Osteoblast (primary cell): Measurements from ENCODE around the gene IFIT1. TPM values are rescaled to one million over a fixed set of nuclear protein-coding genes. Genes with fewer than 3 reads are reported as not detected.
"Not testable (repeated sequence)": the region's sequence is repeated elsewhere in the genome, so short reads cannot be mapped to it uniquely, and the experiment has no call there.

Experiments
- DNase-seq: peaks from one replicate; pipeline ENCODE4 v3.0.0; 2011; ENCODE audit warnings: low spot score, mixed read lengths; ENCODE audit not compliant: insufficient read length; ENCODE audit errors: missing footprints
- H2AFZ ChIP-seq: 2 replicates; pipeline ENCODE4 v1.6.0; 2011; ENCODE audit warnings: mild to moderate bottlenecking, low read length
- H3K27ac ChIP-seq: 2 replicates; pipeline ENCODE4 v1.5.1; 2011; ENCODE audit warnings: mild to moderate bottlenecking, low read depth, low read length, moderate library complexity
- H3K27me3 ChIP-seq: 2 replicates; pipeline ENCODE4 v1.6.0; 2012; ENCODE audit warnings: mild to moderate bottlenecking, control low read depth, inconsistent platforms, low read length, moderate library complexity; ENCODE audit not compliant: insufficient read depth
- H3K36me3 ChIP-seq: 2 replicates; pipeline ENCODE4 v1.5.1; 2011; ENCODE audit warnings: mild to moderate bottlenecking, low read length, control low read depth, moderate library complexity; ENCODE audit not compliant: insufficient read depth
- H3K4me1 ChIP-seq: 2 replicates; pipeline ENCODE4 v1.5.1; 2011; ENCODE audit warnings: mild to moderate bottlenecking, low read length, control low read depth, moderate library complexity; ENCODE audit not compliant: insufficient read depth
- H3K4me2 ChIP-seq: 2 replicates; pipeline ENCODE4 v1.6.0; 2011; ENCODE audit warnings: mild to moderate bottlenecking, low read length; ENCODE audit not compliant: insufficient read depth
- H3K4me3 ChIP-seq: fragments of 200-600 bp; sonication (generic); 3 replicates; pipeline ENCODE4 v1.5.1; 2012; ENCODE audit warnings: mild to moderate bottlenecking, low read length, inconsistent platforms; ENCODE audit not compliant: insufficient read depth
- H3K79me2 ChIP-seq: 2 replicates; pipeline ENCODE4 v1.6.0; 2012; ENCODE audit warnings: mild to moderate bottlenecking, low read length, control low read depth, inconsistent platforms; ENCODE audit not compliant: insufficient read depth
- H3K9me3 ChIP-seq: 2 replicates; pipeline ENCODE4 v1.5.1; 2011; ENCODE audit warnings: low read depth, low read length, control low read depth
- H4K20me1 ChIP-seq: 2 replicates; pipeline ENCODE4 v1.6.0; 2012; ENCODE audit warnings: mild to moderate bottlenecking, low read length, control low read depth; ENCODE audit not compliant: insufficient read depth
- CTCF ChIP-seq: IDR thresholded peaks from 2 replicates; pipeline ENCODE4 v1.5.1; 2011; ENCODE audit warnings: mild to moderate bottlenecking, low read depth, low read length, moderate library complexity; ENCODE audit errors: extremely low read depth
- total RNA-seq: library from RNA; depleted of rRNA; stranded (reverse); fragments of >200 nt; gene quantifications from 2 replicates; pipeline ENCODE4 v1.2.3, GENCODE V29; 2012

IFIT1 gene
- total RNA-seq, 1 donor = 34.4 TPM

GRCh38 chr10:89411135-89411534, 18.7 kb downstream of the IFIT1 start:
- peaks cover 21% of the 10 kb centered on the region for H3K79me2 ChIP-seq
- H3K27ac ChIP-seq, H3K27me3 ChIP-seq, H4K20me1 ChIP-seq, H3K9me3 ChIP-seq, H3K36me3 ChIP-seq, H2AFZ ChIP-seq, H3K4me1 ChIP-seq, H3K4me3 ChIP-seq, DNase-seq, H3K4me2 ChIP-seq: not testable (repeated sequence)

GRCh38 chr10:89412276-89412675, 19.9 kb downstream of the IFIT1 start:
- H3K4me2 ChIP-seq, H4K20me1 ChIP-seq, H2AFZ ChIP-seq, H3K9me3 ChIP-seq, DNase-seq, H3K27me3 ChIP-seq, H3K36me3 ChIP-seq, H3K4me1 ChIP-seq, H3K4me3 ChIP-seq, H3K27ac ChIP-seq: not testable (repeated sequence)
- peaks cover 29% of the 10 kb centered on the region for H3K79me2 ChIP-seq

GRCh38 chr10:89413398-89413912, 21.0 kb downstream of the IFIT1 start:
- peaks cover 13% of the 10 kb centered on the region for H3K36me3 ChIP-seq
- H3K4me3 ChIP-seq = peak overlapping the region; percentile 90
- peak overlapping the region; percentile 86 for H3K4me2 ChIP-seq
- peak overlapping the region; percentile 97 for H2AFZ ChIP-seq
- TF ChIP-seq CTCF = no peak
- H3K4me1 ChIP-seq = peaks cover 9% of the 10 kb centered on the region
- H4K20me1 ChIP-seq = no peaks in the 10 kb centered on the region
- no peaks in the 10 kb centered on the region for H3K27me3 ChIP-seq
- H3K9me3 ChIP-seq = no peaks in the 10 kb centered on the region
- DNase-seq = no peak
- H3K79me2 ChIP-seq = peaks cover 40% of the 10 kb centered on the region
- peak overlapping the region; percentile 86 for H3K27ac ChIP-seq

GRCh38 chr10:89414146-89414878, 21.9 kb downstream of the IFIT1 start, which contains the start of gene IFIT5:
Gene IFIT5 (plus strand): TSS chr10:89414568. CDS start chr10:89414799, 231 bp downstream.
- peaks cover 40% of the 10 kb centered on the region for H3K79me2 ChIP-seq
- no peaks in the 10 kb centered on the region for H3K9me3 ChIP-seq
- H3K4me1 ChIP-seq = peaks cover 11% of the 10 kb centered on the region
- H3K36me3 ChIP-seq = peaks cover 13% of the 10 kb centered on the region
- no peak for TF ChIP-seq CTCF
- peak within 1 kb of the TSS; percentile 97 for H2AFZ ChIP-seq
- peak within 1 kb of the TSS; percentile 86 for H3K27ac ChIP-seq
- H3K27me3 ChIP-seq = no peaks in the 10 kb centered on the region
- peak within 1 kb of the TSS; percentile 90 for H3K4me3 ChIP-seq
- peak; percentile 92 for DNase-seq
- H3K4me2 ChIP-seq = peak within 1 kb of the TSS; percentile 86
- no peaks in the 10 kb centered on the region for H4K20me1 ChIP-seq
